OCI-LY3 (cell line): Measurements from ENCODE around the gene GPRIN2.

ENCODE experiments used
- EZH2phosphoT487 ChIP-seq: fragments of 200-600 bp; shearing (Covaris generic); IDR thresholded peaks from 2 replicates; pipeline ENCODE4 v1.6.1; 2018; ENCODE audit warnings: antibody characterized with exemption, mixed run types, low read depth
- TF ChIP-seq, protein P1 (sequence below): fragments of 200-600, 300-600 bp; sonication (generic); IDR thresholded peaks from 2 replicates; pipeline ENCODE4 v1.5.1; 2014; ENCODE audit warnings: antibody characterized with exemption, low read length, low read depth

DNA sequence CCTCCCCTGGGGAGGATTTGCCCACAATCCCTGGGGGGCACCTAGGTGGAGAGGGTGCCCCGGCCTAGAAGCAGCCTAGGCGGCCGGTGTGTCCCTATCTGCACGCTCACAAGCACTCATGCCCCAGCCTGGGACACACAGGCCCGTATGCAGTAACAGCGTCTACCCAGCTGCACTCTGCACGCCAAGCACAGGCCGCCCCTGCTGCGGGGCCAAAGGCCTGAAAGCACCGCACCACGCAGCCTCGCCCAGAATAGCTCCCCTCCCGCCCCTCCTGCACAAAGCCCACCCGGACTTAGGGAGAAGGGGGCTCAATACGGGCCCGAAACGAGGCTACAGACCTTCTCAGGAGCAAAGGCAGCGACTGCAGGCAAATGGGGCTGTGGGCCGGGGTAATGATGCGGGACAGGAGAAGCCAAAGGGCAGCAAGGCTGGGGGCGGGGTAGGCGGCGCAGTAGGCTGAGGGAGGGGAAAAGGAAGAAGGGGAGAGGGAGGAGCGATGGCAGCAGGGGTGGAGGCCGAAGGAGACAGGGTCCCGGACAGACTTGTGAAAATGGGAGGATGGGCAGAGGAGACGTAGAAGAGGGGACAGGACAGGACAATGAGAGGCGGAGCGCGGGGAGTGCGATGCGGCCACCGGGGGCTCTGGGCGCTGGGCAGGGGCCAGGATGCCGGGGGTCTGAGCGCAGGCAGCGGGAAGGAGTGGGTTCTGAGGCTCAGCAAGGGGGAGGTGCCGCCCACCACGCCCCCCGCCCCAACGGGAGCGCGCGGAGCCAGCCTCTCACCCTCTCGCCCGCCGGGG is 544 bp downstream of the GPRIN2 start:
- TF ChIP-seq, protein P1, sequence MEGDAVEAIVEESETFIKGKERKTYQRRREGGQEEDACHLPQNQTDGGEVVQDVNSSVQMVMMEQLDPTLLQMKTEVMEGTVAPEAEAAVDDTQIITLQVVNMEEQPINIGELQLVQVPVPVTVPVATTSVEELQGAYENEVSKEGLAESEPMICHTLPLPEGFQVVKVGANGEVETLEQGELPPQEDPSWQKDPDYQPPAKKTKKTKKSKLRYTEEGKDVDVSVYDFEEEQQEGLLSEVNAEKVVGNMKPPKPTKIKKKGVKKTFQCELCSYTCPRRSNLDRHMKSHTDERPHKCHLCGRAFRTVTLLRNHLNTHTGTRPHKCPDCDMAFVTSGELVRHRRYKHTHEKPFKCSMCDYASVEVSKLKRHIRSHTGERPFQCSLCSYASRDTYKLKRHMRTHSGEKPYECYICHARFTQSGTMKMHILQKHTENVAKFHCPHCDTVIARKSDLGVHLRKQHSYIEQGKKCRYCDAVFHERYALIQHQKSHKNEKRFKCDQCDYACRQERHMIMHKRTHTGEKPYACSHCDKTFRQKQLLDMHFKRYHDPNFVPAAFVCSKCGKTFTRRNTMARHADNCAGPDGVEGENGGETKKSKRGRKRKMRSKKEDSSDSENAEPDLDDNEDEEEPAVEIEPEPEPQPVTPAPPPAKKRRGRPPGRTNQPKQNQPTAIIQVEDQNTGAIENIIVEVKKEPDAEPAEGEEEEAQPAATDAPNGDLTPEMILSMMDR: no peak
- TF ChIP-seq EZH2phosphoT487: no peak
